ENCODE measurements around the gene CPPED1.

- no peak for TF ChIP-seq POLR2A (IDR thresholded peaks at IDR 0.05)
- no peak for TF ChIP-seq EP300 (IDR thresholded peaks at IDR 0.05; ENCODE audit: low read depth)
- TF ChIP-seq, protein P1, sequence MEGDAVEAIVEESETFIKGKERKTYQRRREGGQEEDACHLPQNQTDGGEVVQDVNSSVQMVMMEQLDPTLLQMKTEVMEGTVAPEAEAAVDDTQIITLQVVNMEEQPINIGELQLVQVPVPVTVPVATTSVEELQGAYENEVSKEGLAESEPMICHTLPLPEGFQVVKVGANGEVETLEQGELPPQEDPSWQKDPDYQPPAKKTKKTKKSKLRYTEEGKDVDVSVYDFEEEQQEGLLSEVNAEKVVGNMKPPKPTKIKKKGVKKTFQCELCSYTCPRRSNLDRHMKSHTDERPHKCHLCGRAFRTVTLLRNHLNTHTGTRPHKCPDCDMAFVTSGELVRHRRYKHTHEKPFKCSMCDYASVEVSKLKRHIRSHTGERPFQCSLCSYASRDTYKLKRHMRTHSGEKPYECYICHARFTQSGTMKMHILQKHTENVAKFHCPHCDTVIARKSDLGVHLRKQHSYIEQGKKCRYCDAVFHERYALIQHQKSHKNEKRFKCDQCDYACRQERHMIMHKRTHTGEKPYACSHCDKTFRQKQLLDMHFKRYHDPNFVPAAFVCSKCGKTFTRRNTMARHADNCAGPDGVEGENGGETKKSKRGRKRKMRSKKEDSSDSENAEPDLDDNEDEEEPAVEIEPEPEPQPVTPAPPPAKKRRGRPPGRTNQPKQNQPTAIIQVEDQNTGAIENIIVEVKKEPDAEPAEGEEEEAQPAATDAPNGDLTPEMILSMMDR (IDR thresholded peaks at IDR 0.05) = no peak
- TF ChIP-seq POLR2AphosphoS5 (IDR thresholded peaks at IDR 0.05) = no peak
These were observed 166.7 kb downstream of the CPPED1 start for GRCh38 chr16:12637002-12637401.

Data from transverse colon (tissue), 4 donors.